AG04450 (cell line): ENCODE data around the gene MOB3A. TPM values are rescaled to one million over a fixed set of nuclear protein-coding genes. Genes with fewer than 3 reads are reported as not detected.

Source experiments
- CTCF ChIA-PET: fragments of 300-600, 350-600 bp; formaldehyde crosslinking; extraction: SDS; loops from one replicate; lab custom pipeline; 2022; ENCODE audit warnings: antibody characterized with exemption, inconsistent platforms; lab: Charles Lee
- POLR2A ChIA-PET: fragments of 350-600 bp; formaldehyde crosslinking; extraction: SDS; loops from one replicate; lab custom pipeline; 2021; ENCODE audit warnings: antibody characterized with exemption, inconsistent platforms; lab: Yijun Ruan, JAX
- DNase-seq: peaks from one replicate; pipeline ENCODE4 v3.0.0-alpha.2; 2011; ENCODE audit warnings: low read depth, low spot score
- H3K27ac ChIP-seq: one replicate; pipeline ENCODE4 v1.5.1; 2012; ENCODE audit warnings: low read depth, low read length, control low read depth
- H3K27me3 ChIP-seq: one replicate; pipeline ENCODE4 v1.6.0; 2012; ENCODE audit warnings: low read length; ENCODE audit not compliant: control insufficient read depth, insufficient read depth
- H3K4me3 ChIP-seq: 2 replicates; pipeline ENCODE4 v1.5.1; 2011; ENCODE audit warnings: mild to moderate bottlenecking, low read depth, low read length, control low read depth
- H3K9me3 ChIP-seq: 2 replicates; pipeline ENCODE4 v1.5.1; 2012; ENCODE audit warnings: low read length; ENCODE audit not compliant: control insufficient read depth, insufficient read depth
- polyA plus RNA-seq: library from polyadenylated mRNA; depleted of rRNA; stranded (reverse); fragments of >200 nt; gene quantifications from 2 replicates; pipeline ENCODE4 v1.2.3, GENCODE V29; 2011
- TF ChIP-seq, protein P1 (sequence below): IDR thresholded peaks from 2 replicates; pipeline ENCODE4 v1.5.1; 2011; ENCODE audit warnings: low read depth, low read length, control low read depth, inconsistent platforms

MOB3A gene
- polyA plus RNA-seq, 1 experiment = 20.5 TPM

DNA sequence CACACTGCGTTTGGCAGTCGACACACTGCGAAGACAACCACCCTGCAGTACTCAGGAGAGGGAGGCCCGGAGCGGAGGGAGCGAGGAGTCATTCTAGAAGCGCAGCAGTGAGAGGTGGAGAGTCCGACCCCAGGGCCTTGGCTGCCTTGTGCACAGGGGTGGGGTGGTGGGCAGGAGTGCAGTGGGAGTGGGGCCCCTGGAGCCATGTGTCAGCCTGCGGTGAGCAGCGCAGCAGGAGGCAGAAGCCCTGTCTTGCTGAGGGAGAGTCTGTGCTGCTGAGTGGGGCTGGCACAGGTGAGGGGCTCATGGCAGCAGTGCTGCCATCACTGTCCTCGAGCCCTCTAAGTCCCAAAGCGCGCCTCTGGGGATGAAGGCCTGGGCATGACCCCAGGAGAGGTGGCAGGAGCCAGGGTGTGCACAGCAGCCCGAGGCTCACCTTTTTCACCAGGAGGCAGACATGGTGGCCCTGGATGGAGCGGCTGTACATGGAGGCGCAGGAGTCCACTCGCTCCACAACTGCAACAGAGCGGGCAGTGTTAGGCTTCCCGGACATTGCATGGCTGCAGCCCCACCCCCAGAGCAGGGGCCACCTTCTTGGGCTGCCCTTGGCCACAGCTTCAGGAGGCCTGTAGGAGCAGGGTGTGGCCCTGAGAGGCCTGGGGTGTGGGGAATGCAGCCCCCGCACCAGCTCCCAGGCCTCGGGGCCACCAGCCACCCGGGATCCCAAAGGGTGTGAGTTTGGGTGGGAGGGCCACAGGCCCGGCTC lies 12.3 kb upstream of the MOB3A start:
- H3K27ac ChIP-seq = no peak overlapping the region
- H3K27me3 ChIP-seq = no peaks in the 10 kb centered on the region
- CTCF ChIA-PET = no interaction called here
- TF ChIP-seq, protein P1, sequence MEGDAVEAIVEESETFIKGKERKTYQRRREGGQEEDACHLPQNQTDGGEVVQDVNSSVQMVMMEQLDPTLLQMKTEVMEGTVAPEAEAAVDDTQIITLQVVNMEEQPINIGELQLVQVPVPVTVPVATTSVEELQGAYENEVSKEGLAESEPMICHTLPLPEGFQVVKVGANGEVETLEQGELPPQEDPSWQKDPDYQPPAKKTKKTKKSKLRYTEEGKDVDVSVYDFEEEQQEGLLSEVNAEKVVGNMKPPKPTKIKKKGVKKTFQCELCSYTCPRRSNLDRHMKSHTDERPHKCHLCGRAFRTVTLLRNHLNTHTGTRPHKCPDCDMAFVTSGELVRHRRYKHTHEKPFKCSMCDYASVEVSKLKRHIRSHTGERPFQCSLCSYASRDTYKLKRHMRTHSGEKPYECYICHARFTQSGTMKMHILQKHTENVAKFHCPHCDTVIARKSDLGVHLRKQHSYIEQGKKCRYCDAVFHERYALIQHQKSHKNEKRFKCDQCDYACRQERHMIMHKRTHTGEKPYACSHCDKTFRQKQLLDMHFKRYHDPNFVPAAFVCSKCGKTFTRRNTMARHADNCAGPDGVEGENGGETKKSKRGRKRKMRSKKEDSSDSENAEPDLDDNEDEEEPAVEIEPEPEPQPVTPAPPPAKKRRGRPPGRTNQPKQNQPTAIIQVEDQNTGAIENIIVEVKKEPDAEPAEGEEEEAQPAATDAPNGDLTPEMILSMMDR = no peak
- DNase-seq = no peak
- H3K9me3 ChIP-seq = peaks cover 14% of the 10 kb centered on the region
- POLR2A ChIA-PET = no interaction called here
- H3K4me3 ChIP-seq = no peak overlapping the region

DNA sequence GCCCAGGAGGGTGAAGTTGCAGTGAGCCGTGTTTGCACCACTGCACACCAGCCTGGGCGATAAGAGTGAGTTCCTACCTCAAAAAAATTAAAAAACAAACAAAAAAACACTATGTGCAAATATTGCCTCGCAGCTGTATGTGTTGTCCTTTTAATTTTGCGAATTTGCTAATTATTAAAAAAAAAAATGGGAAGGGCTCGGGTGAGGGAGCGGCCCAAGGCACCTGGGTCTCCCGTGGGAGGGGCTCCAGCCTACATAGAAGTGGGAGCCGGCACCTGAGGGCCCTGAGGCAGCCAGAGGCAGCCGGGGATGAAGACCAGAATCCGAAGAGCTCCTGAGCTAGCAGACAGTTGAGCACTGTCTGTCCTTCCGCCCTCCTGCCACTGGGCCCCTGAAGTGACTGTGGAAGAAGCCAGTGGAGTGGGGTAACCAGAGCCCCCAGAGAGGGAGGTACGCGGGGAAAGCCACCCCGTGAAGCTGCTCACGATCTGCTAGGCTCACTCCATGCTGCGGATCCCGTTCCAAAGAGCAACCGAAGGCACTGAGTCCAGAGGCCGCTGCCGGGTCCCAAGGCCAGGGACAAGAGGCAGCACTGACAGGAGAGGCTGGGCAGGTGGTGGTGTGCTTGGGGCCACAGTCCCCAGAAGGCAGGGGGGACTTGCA lies 7.0 kb upstream of the MOB3A start:
- POLR2A ChIA-PET = no interaction called here

GRCh38 chr19:2101417-2102335 lies 5.5 kb upstream of the MOB3A start:
- no peak overlapping the region for H3K27ac ChIP-seq
- POLR2A ChIA-PET = no interaction called here
- peaks cover 10% of the 10 kb centered on the region for H3K9me3 ChIP-seq
- no peak overlapping the region for H3K4me3 ChIP-seq
- DNase-seq = no peak
- CTCF ChIA-PET = no interaction called here
- TF ChIP-seq, protein P1 = no peak
- H3K27me3 ChIP-seq = no peaks in the 10 kb centered on the region

More for the DNA sequence above, 7.0 kb upstream of the MOB3A start:
- H3K9me3 ChIP-seq = peaks cover 11% of the 10 kb centered on the region
- TF ChIP-seq, protein P1 = no peak
- CTCF ChIA-PET = no interaction called here
- H3K4me3 ChIP-seq = no peak overlapping the region
- no peak for DNase-seq
- no peaks in the 10 kb centered on the region for H3K27me3 ChIP-seq
- H3K27ac ChIP-seq = no peak overlapping the region

GRCh38 chr19:2100719-2101061 lies 4.6 kb upstream of the MOB3A start:
- H3K4me3 ChIP-seq = no peak overlapping the region
- no peaks in the 10 kb centered on the region for H3K27me3 ChIP-seq
- H3K9me3 ChIP-seq = peaks cover 7% of the 10 kb centered on the region
- DNase-seq = no peak
- POLR2A ChIA-PET = no interaction called here
- TF ChIP-seq, protein P1 = no peak
- CTCF ChIA-PET = no interaction called here
- no peak overlapping the region for H3K27ac ChIP-seq
